ENCODE results near the gene WDR54. TPM values are rescaled to one million over a fixed set of nuclear protein-coding genes. Genes with fewer than 3 reads are reported as not detected.

The WDR54 gene
- total and polyA plus RNA-seq, 4 donors, result 15.4 to 42.3 (median 32.0) TPM

GRCh38 chr2:74390606-74391005 is 30.9 kb upstream of the WDR54 start:
- no peak overlapping the region for H3K4me3 ChIP-seq
- no peak overlapping the region for H3K9ac ChIP-seq (ENCODE audit: insufficient read depth in 1 of 2, low read length in 2 of 2)
- H3K27me3 ChIP-seq (ENCODE audit: control insufficient read depth in 3 of 3, insufficient read depth in 3 of 3, low read length in 2 of 3), result no peaks in the 10 kb centered on the region
- H3K9me3 ChIP-seq (ENCODE audit: control insufficient read depth in 4 of 4, insufficient read depth in 3 of 4, low read length in 3 of 4), result no peaks in the 10 kb centered on the region
- no peak for TF ChIP-seq CTCF (IDR thresholded peaks at IDR 0.05; ENCODE audit: control extremely low read depth, extremely low read depth)
- DNase-seq, result no peak
- H3K36me3 ChIP-seq (ENCODE audit: control insufficient read depth in 4 of 4, insufficient read depth in 4 of 4, low read length in 4 of 4), result peaks cover 0 to 2% (median 0%) of the 10 kb centered on the region in 4 donors
- H3K27ac ChIP-seq (ENCODE audit: low read depth in 1 of 2, low read length in 1 of 2), result no peak overlapping the region
- WGBS, 2 donors, result 51 to 66% methylated on average over 5 of the region's 5 CpGs
- no peak for ATAC-seq (ENCODE audit: insufficient read depth, low FRiP score)
- peaks cover 5 to 38% (median 14%) of the 10 kb centered on the region in 5 donors for H3K4me1 ChIP-seq (ENCODE audit: control insufficient read depth in 5 of 5, insufficient read depth in 5 of 5, low read length in 5 of 5)

- Histone ChIP-seq H3K27me3 (ENCODE audit: control insufficient read depth in 3 of 3, insufficient read depth in 3 of 3, low read length in 2 of 3) (no peaks in the 10 kb centered on the region), H3K9me3 (ENCODE audit: control insufficient read depth in 4 of 4, insufficient read depth in 3 of 4, low read length in 3 of 4) (no peaks in the 10 kb centered on the region), H3K36me3 (ENCODE audit: control insufficient read depth in 4 of 4, insufficient read depth in 4 of 4, low read length in 4 of 4) (peaks cover 0 to 2% (median 0%) of the 10 kb centered on the region in 4 donors), H3K27ac (ENCODE audit: low read depth in 1 of 2, low read length in 1 of 2) (peak overlapping the region; percentile 87 to 98), H3K4me3 (peak overlapping the region; percentile 93), H3K4me1 (ENCODE audit: control insufficient read depth in 5 of 5, insufficient read depth in 5 of 5, low read length in 5 of 5) (peaks cover 5 to 38% (median 14%) of the 10 kb centered on the region in 5 donors), H3K9ac (ENCODE audit: insufficient read depth in 1 of 2, low read length in 2 of 2) (peak overlapping the region; percentile 72 to 90)
- ATAC-seq (ENCODE audit: insufficient read depth, low FRiP score), result peak; percentile 28
- DNase-seq, result peak in 1 of 3 donors; percentile 39
- no peak for TF ChIP-seq CTCF (IDR thresholded peaks at IDR 0.05; ENCODE audit: control extremely low read depth, extremely low read depth)
- WGBS, 2 donors, result 0% methylated on average over 11 of the region's 11 CpGs
Observed at GRCh38 chr2:74391209-74391579, 30.3 kb upstream of the WDR54 start.

GRCh38 chr2:74391580-74392448 is 29.7 kb upstream of the WDR54 start:
- Histone ChIP-seq H3K9ac (ENCODE audit: insufficient read depth in 1 of 2, low read length in 2 of 2) (peak overlapping the region; percentile 89 to 90), H3K9me3 (ENCODE audit: control insufficient read depth in 4 of 4, insufficient read depth in 3 of 4, low read length in 3 of 4) (no peaks in the 10 kb centered on the region), H3K4me1 (ENCODE audit: control insufficient read depth in 5 of 5, insufficient read depth in 5 of 5, low read length in 5 of 5) (peaks cover 5 to 35% (median 14%) of the 10 kb centered on the region in 5 donors), H3K27ac (ENCODE audit: low read depth in 1 of 2, low read length in 1 of 2) (peak overlapping the region; percentile 87 to 98), H3K4me3 (peak overlapping the region; percentile 93), H3K27me3 (ENCODE audit: control insufficient read depth in 3 of 3, insufficient read depth in 3 of 3, low read length in 2 of 3) (no peaks in the 10 kb centered on the region), H3K36me3 (ENCODE audit: control insufficient read depth in 4 of 4, insufficient read depth in 4 of 4, low read length in 4 of 4) (peaks cover 0 to 2% (median 0%) of the 10 kb centered on the region in 4 donors)
- WGBS, 2 donors, result 2% methylated on average over 53 to 62 of the region's 62 CpGs
- DNase-seq, result peak; percentile 94 to 95 (median 95)
- peak; percentile 93 for ATAC-seq (ENCODE audit: insufficient read depth, low FRiP score)
- TF ChIP-seq CTCF (IDR thresholded peaks at IDR 0.05; ENCODE audit: control extremely low read depth, extremely low read depth), result peak; percentile 94
